KMS-11 (cell line): ENCODE data around the gene TTC9B.

Experiments used
- H2AFZ ChIP-seq: fragments of 200-600 bp; sonication (generic); 2 replicates; pipeline ENCODE4 v1.6.1; 2016; ENCODE audit warnings: antibody characterized with exemption, mixed run types, low read depth
- H3K27ac ChIP-seq: fragments of 200-600 bp; sonication (generic); 2 replicates; pipeline ENCODE4 v1.6.1; 2016; ENCODE audit warnings: mild to moderate bottlenecking, mixed run types
- H3K27me3 ChIP-seq: fragments of 200-600 bp; sonication (generic); 2 replicates; pipeline ENCODE4 v1.6.1; 2017; ENCODE audit warnings: mild to moderate bottlenecking, low read depth, mixed run types, moderate library complexity; ENCODE audit not compliant: insufficient read depth
- H3K36me3 ChIP-seq: fragments of 200-600 bp; sonication (generic); 2 replicates; pipeline ENCODE4 v1.6.1; 2017; ENCODE audit warnings: mild to moderate bottlenecking, mixed run types; ENCODE audit not compliant: insufficient read depth
- H3K4me1 ChIP-seq: fragments of 200-600 bp; sonication (generic); 2 replicates; pipeline ENCODE4 v1.6.1; 2016; ENCODE audit warnings: mild to moderate bottlenecking, low read depth, mixed run types; ENCODE audit not compliant: poor library complexity, severe bottlenecking
- H3K4me2 ChIP-seq: fragments of 200-600 bp; sonication (generic); 2 replicates; pipeline ENCODE4 v1.7.0; 2016; ENCODE audit warnings: mild to moderate bottlenecking, mixed run types
- H3K4me3 ChIP-seq: fragments of 200-600 bp; sonication (generic); IDR thresholded peaks from 2 replicates; pipeline ENCODE4 v1.6.1; 2017; ENCODE audit warnings: low read depth, low read length, mixed read lengths; ENCODE audit not compliant: insufficient read depth
- H3K79me2 ChIP-seq: fragments of 200-600 bp; sonication (generic); 2 replicates; pipeline ENCODE4 v1.6.1; 2016; ENCODE audit warnings: low read depth, mixed run types; ENCODE audit not compliant: insufficient read depth
- H3K9ac ChIP-seq: fragments of 200-600 bp; sonication (generic); 2 replicates; pipeline ENCODE4 v1.6.1; 2016; ENCODE audit warnings: mild to moderate bottlenecking, mixed run types
- H4K20me1 ChIP-seq: fragments of 200-600 bp; sonication (generic); 2 replicates; pipeline ENCODE4 v1.6.1; 2016; ENCODE audit warnings: mild to moderate bottlenecking, mixed run types; ENCODE audit not compliant: insufficient read depth
- TF ChIP-seq, protein P1 (sequence below): fragments of 200-600 bp; sonication (generic); conservative IDR thresholded peaks from 2 replicates; pipeline ENCODE4 v1.6.1; 2017; ENCODE audit warnings: low read depth, mild to moderate bottlenecking, antibody characterized with exemption, low read length, moderate library complexity, mixed read lengths

The TTC9B gene

DNA sequence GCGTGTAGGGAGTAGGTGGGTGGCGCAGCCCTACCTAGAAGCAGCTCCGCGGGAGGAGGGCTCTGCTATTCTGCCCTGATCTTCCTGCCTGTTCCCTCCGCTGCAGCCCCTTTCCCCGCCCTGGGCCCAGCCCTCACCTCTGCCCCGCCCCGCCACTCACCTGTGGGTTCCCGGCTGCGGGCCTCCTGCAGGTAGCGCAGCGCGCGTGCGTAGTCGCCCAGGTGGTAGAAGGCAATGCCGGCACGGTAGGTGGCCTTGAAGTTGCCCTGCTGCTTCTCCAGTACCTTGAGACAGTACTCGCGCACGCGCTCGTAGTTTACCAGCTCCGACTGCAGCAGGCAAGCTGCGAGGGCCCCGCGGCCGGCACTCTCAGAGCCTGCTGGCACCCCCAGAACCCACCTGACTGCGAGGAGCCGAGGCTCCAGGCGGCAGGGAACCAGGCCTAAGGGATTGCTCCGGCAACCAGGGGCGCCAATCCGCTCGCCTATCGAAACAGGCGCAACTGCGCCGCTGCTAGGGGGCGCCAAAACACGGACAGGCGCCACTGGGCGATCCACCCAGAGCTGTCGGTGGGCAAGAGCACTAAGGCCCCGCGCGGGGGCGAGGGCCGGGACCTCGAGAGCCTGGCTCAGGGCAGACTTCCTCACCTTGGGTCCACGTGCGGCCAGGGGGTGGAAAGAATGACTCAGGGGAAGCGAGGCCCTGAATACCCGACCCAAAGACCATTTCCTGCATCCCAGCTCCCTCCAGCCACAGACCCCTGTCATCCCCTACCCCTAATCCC is 965 bp downstream of the TTC9B start:
- Histone ChIP-seq H3K79me2 (no peaks in the 10 kb centered on the region), H4K20me1 (no peaks in the 10 kb centered on the region), H3K27ac (no peak overlapping the region), H3K4me1 (no peaks in the 10 kb centered on the region), H3K27me3 (no peaks in the 10 kb centered on the region; the same call in 1 of the 2 replicates), H3K36me3 (no peaks in the 10 kb centered on the region), H3K9ac (no peak overlapping the region), H2AFZ (no peak overlapping the region), H3K4me3 (no peak overlapping the region), H3K4me2 (no peak overlapping the region)
- TF ChIP-seq, protein P1, sequence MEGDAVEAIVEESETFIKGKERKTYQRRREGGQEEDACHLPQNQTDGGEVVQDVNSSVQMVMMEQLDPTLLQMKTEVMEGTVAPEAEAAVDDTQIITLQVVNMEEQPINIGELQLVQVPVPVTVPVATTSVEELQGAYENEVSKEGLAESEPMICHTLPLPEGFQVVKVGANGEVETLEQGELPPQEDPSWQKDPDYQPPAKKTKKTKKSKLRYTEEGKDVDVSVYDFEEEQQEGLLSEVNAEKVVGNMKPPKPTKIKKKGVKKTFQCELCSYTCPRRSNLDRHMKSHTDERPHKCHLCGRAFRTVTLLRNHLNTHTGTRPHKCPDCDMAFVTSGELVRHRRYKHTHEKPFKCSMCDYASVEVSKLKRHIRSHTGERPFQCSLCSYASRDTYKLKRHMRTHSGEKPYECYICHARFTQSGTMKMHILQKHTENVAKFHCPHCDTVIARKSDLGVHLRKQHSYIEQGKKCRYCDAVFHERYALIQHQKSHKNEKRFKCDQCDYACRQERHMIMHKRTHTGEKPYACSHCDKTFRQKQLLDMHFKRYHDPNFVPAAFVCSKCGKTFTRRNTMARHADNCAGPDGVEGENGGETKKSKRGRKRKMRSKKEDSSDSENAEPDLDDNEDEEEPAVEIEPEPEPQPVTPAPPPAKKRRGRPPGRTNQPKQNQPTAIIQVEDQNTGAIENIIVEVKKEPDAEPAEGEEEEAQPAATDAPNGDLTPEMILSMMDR, result no peak

DNA sequence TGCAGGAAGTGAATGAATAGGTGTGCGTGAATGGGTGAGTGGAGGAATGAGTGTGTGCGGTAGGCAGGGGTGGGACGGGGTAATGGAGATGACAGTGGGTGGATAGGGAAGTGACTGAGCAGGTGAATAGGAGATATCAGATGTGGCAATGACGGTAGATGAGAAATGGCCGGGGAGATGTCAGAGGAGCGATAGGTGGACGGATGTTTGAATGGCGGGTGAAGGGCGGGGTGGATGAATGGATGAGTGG is 1.5 kb downstream of the TTC9B start:
- H3K27ac ChIP-seq, result no peak overlapping the region
- H3K4me1 ChIP-seq, result no peaks in the 10 kb centered on the region
- H3K9ac ChIP-seq, result no peak overlapping the region
- no peaks in the 10 kb centered on the region for H3K36me3 ChIP-seq
- H3K79me2 ChIP-seq, result no peaks in the 10 kb centered on the region
- no peaks in the 10 kb centered on the region for H4K20me1 ChIP-seq
- TF ChIP-seq, protein P1, result no peak
- no peak overlapping the region for H3K4me3 ChIP-seq
- no peaks in the 10 kb centered on the region; the same call in 1 of the 2 replicates for H3K27me3 ChIP-seq
- no peak overlapping the region for H3K4me2 ChIP-seq
- no peak overlapping the region for H2AFZ ChIP-seq

DNA sequence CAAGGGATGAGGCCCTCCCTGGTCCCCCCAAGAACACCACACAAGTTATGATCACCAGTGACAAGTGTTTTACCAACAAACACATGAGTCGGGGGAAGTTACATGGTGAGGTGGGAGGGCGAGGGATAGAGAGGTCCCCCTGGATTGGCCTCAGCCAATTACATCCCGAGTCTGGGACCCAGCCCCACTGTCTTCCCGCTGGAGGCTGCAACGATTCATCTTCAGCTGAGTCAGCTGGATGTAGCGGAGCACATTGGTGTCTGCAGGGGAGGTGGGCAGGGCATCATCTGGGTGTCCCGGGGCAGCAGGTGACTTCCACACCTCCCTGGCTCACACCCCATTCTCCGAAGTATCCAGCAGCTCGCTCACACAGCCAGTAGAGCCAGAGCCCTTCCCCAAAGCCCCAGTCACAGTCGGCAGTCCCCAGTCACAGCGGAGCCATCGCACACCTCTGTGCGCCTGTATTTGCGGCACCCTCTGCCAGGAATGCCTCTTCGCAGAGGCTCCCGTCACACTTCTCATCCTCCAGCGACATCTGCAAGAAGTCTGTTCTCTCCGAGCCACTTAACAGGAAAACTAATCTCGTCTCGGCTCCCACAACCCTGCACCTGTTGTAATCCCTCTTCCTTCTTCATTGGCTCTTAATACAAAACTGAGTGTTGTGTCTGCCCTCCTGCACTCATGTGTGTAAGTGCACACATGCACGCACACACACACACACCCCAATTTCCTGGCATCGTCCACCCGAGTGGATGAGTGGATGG is 2.0 kb downstream of the TTC9B start:
- no peaks in the 10 kb centered on the region for H4K20me1 ChIP-seq
- H3K4me1 ChIP-seq, result no peaks in the 10 kb centered on the region
- H2AFZ ChIP-seq, result no peak overlapping the region
- no peaks in the 10 kb centered on the region for H3K79me2 ChIP-seq
- no peak overlapping the region for H3K4me2 ChIP-seq
- H3K36me3 ChIP-seq, result no peaks in the 10 kb centered on the region
- no peaks in the 10 kb centered on the region; the same call in 1 of the 2 replicates for H3K27me3 ChIP-seq
- no peak overlapping the region for H3K4me3 ChIP-seq
- H3K27ac ChIP-seq, result no peak overlapping the region
- no peak overlapping the region for H3K9ac ChIP-seq
- TF ChIP-seq, protein P1, result no peak

DNA sequence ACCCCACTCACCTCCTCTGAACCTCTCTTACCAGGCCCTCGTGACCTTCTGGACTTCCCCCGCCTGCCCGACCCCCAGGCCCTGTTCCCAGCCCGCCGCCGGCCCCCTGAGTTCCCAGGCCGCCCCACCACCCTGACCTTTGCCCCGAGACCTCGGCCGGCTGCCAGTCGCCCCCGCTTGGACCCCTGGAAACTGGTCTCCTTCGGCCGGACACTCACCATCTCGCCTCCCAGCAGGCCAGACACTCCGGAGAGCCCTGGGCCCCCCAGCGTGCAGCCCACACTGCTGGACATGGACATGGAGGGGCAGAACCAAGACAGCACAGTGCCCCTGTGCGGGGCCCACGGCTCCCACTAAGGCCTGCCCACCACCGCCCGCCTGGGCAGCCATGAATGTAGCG is 3.2 kb downstream of the TTC9B start:
- Histone ChIP-seq H3K36me3 (no peaks in the 10 kb centered on the region), H3K4me2 (no peak overlapping the region), H2AFZ (no peak overlapping the region), H3K9ac (no peak overlapping the region), H3K4me1 (no peaks in the 10 kb centered on the region), H3K27me3 (no peaks in the 10 kb centered on the region; the same call in 1 of the 2 replicates), H3K4me3 (no peak overlapping the region), H4K20me1 (no peaks in the 10 kb centered on the region), H3K27ac (no peak overlapping the region), H3K79me2 (no peaks in the 10 kb centered on the region)
- TF ChIP-seq, protein P1, result no peak
